GM12878 (cell line): ENCODE results near the gene COX10. TPM values are rescaled to one million over a fixed set of nuclear protein-coding genes. Genes with fewer than 3 reads are reported as not detected.

ENCODE experiments used
- ATAC-seq: fragments of 200-7000 bp; cut with Tn5 transposase; 3 replicates; pipeline ENCODE4 v1.9.1; 2020; ENCODE audit warnings: mild to moderate bottlenecking, moderate library complexity
- BruUV-seq: library from RNA; stranded (reverse); fragments of 400-500 nt; replicated peaks from 2 replicates; lab custom pipeline; 2021; lab: Mats Ljungman, UMichigan
- CTCF ChIA-PET: fragments of 300-600 bp; sonication (Branson Sonifier 250); formaldehyde crosslinking; extraction: SDS; loops from one replicate; lab custom pipeline; 2021; ENCODE audit warnings: inconsistent platforms; lab: Yijun Ruan, JAX
- POLR2A ChIA-PET: fragments of 350-600 bp; formaldehyde crosslinking; extraction: SDS; loops from one replicate; lab custom pipeline; 2021; ENCODE audit warnings: inconsistent platforms; lab: Charles Lee
- RAD21 ChIA-PET: fragments of 300-600 bp; sonication (Branson Sonifier 250); formaldehyde crosslinking; loops from one replicate; lab custom pipeline; 2023; ENCODE audit warnings: antibody characterized with exemption; ENCODE audit not compliant: unreplicated experiment; lab: Charles Lee
- SMC1A ChIA-PET: fragments of 300-600 bp; sonication (Branson Sonifier 250); formaldehyde crosslinking; loops from one replicate; lab custom pipeline; 2023; ENCODE audit not compliant: unreplicated experiment, uncharacterized antibody; lab: Charles Lee
- DNase-seq: peaks from one replicate; pipeline ENCODE4 v3.0.0-alpha.2; 2011; ENCODE audit warnings: low read depth, low spot score
- FAIRE-seq: peaks from 3 replicates; lab custom pipeline; 2011; peaks lifted over from hg19 to GRCh38; lab: Jason Lieb, UNC
- H2AFZ ChIP-seq: 2 replicates; pipeline ENCODE4 v1.6.0; 2011; ENCODE audit warnings: low read depth, low read length, control low read depth; ENCODE audit not compliant: control insufficient read depth
- H3K27ac ChIP-seq: 2 replicates; pipeline ENCODE4 v1.5.1; 2011; ENCODE audit warnings: control low read depth; ENCODE audit not compliant: control insufficient read depth, insufficient read depth
- H3K27me3 ChIP-seq, 2 experiments: replicated peaks in 1 of 2; 2 replicates each; pipeline versions ENCODE4 v1.6.0 to v1.6.1; 2011; ENCODE audit warnings: low read length in 1 of 2; ENCODE audit not compliant: control insufficient read depth in 2 of 2, insufficient read depth in 2 of 2
- H3K36me3 ChIP-seq, 2 experiments: 2 replicates each; pipeline ENCODE4 v1.5.1; 2011; ENCODE audit warnings: low read length in 1 of 2; ENCODE audit not compliant: control insufficient read depth in 2 of 2, insufficient read depth in 2 of 2
- H3K4me1 ChIP-seq: 2 replicates; pipeline ENCODE4 v1.6.1; 2011; ENCODE audit warnings: mild to moderate bottlenecking, low read length, moderate library complexity, mixed read lengths; ENCODE audit not compliant: control insufficient read depth, insufficient read depth
- H3K4me2 ChIP-seq: 2 replicates; pipeline ENCODE4 v1.6.0; 2011; ENCODE audit warnings: control low read depth; ENCODE audit not compliant: control insufficient read depth, insufficient read depth
- H3K4me3 ChIP-seq: fragments of 200-600 bp; sonication (generic); 2 replicates; pipeline ENCODE4 v1.5.1; 2016
- H3K79me2 ChIP-seq: 2 replicates; pipeline ENCODE4 v1.6.0; 2011; ENCODE audit warnings: low read length; ENCODE audit not compliant: control insufficient read depth, insufficient read depth
- H3K9ac ChIP-seq: 2 replicates; pipeline ENCODE4 v1.8.0; 2011; ENCODE audit warnings: low read length, control low read depth, mixed read lengths; ENCODE audit not compliant: control insufficient read depth, insufficient read depth
- H3K9me3 ChIP-seq: replicated peaks from 3 replicates; pipeline ENCODE4 v1.5.1; 2011; ENCODE audit warnings: mild to moderate bottlenecking, low read length; ENCODE audit not compliant: control insufficient read depth, insufficient read depth
- H4K20me1 ChIP-seq: 2 replicates; pipeline ENCODE4 v1.6.0; 2011; ENCODE audit not compliant: control insufficient read depth, insufficient read depth
- BCL3 ChIP-seq: IDR thresholded peaks from 2 replicates; pipeline ENCODE4 v1.6.1; 2011; ENCODE audit warnings: borderline replicate concordance, low read depth, mild to moderate bottlenecking, moderate library complexity, low read length; ENCODE audit not compliant: insufficient read depth, poor library complexity, severe bottlenecking
- GABPA ChIP-seq: IDR thresholded peaks from 2 replicates; pipeline ENCODE4 v1.6.1; 2014; ENCODE audit warnings: antibody characterized with exemption, low read depth, mild to moderate bottlenecking, inconsistent platforms
- NFYB ChIP-seq: IDR thresholded peaks from 2 replicates; pipeline ENCODE4 v1.6.1; 2011; ENCODE audit warnings: low read depth, mild to moderate bottlenecking, low read length, improper control_type of control experiment, moderate library complexity; ENCODE audit not compliant: insufficient read depth
- NRF1 ChIP-seq: conservative IDR thresholded peaks from 2 replicates; pipeline ENCODE4 v1.6.1; 2011; ENCODE audit warnings: mild to moderate bottlenecking, low read depth, low read length, improper control_type of control experiment
- RELA ChIP-seq: fragments of 450-650 bp; IDR thresholded peaks from 2 replicates; pipeline ENCODE4 v1.8.0; 2014; ENCODE audit warnings: borderline replicate concordance; ENCODE audit not compliant: partially characterized antibody
- SIN3A ChIP-seq: IDR thresholded peaks from 2 replicates; pipeline ENCODE4 v1.6.1; 2012; ENCODE audit warnings: low read depth, low read length, improper control_type of control experiment
- YY1 ChIP-seq: IDR thresholded peaks from 2 replicates; pipeline ENCODE4 v1.6.1; 2011; ENCODE audit warnings: low read depth, mild to moderate bottlenecking, low read length
- ZNF24 ChIP-seq: fragments of 450-650 bp; IDR thresholded peaks from 2 replicates; pipeline ENCODE4 v1.6.1; 2017; ENCODE audit warnings: antibody characterized with exemption, mild to moderate bottlenecking
- WGBS: methylation state at CpG from one replicate; pipeline ENCODE4 v1.1.6; 2016; ENCODE audit warnings: low lambda C conversion rate; ENCODE audit not compliant: insufficient replicate concordance, insufficient coverage; ENCODE audit errors: missing lambda C conversion rate; 5-methylcytosine and 5-hydroxymethylcytosine counted together
- in situ Hi-C: fragments of 300-500 bp; cut with MboI; formaldehyde crosslinking; loops from 9 replicates; pipeline ENCODE4 v1.14.3; 2018; ENCODE audit warnings: mixed read lengths
- intact Hi-C: fragments of 100-400 bp; cut with micrococcal nuclease; formaldehyde crosslinking; loops from one replicate; pipeline ENCODE4 v1.14.2; 2022; ENCODE audit not compliant: unreplicated experiment
- polyA plus RNA-seq, 11 experiments: library from polyadenylated mRNA; depleted of rRNA in 4 of 11; unstranded in 6 of 11; stranded (reverse) in 5 of 11; fragments of >200 nt; fragmentation: Nextera tagmentation in 4 of 11; fragmentation: Illumina TruSeq in 1 of 11; extraction: Ambion mirVana in 4 of 11; extraction: Trizol in 1 of 11; gene quantifications; 1 replicate in 1 of 11; 2 replicates in 10 of 11; pipeline versions ENCODE4 v1.2.1 to v1.2.3, GENCODE V29; 2011 to 2016; ENCODE audit warnings: inconsistent platforms in 2 of 11, missing spikeins in 2 of 11, low read depth in 1 of 11
- total RNA-seq, 4 experiments: library from RNA; depleted of rRNA in 3 of 4; stranded (reverse); fragments of >200 nt in 3 of 4; fragmentation: Illumina TruSeq in 1 of 4; extraction: Trizol in 1 of 4; gene quantifications; 2 replicates each; pipeline versions ENCODE4 v1.2.1 to v1.2.3, GENCODE V29; 2013 to 2021
- TF ChIP-seq, protein P1 (sequence below): fragments of 450-650 bp; IDR thresholded peaks from 2 replicates; pipeline ENCODE4 v1.6.1; 2017; ENCODE audit warnings: mild to moderate bottlenecking, low read depth, inconsistent platforms; ENCODE audit not compliant: poor library complexity, severe bottlenecking

Gene COX10
- total and polyA plus RNA-seq, 10 of the 15 experiments (the other 5 are each of a cell fraction or from before 2014, with no cell fraction given), result 9.6 to 29.4 (median 21.3) TPM

- TF ChIP-seq, protein P1, sequence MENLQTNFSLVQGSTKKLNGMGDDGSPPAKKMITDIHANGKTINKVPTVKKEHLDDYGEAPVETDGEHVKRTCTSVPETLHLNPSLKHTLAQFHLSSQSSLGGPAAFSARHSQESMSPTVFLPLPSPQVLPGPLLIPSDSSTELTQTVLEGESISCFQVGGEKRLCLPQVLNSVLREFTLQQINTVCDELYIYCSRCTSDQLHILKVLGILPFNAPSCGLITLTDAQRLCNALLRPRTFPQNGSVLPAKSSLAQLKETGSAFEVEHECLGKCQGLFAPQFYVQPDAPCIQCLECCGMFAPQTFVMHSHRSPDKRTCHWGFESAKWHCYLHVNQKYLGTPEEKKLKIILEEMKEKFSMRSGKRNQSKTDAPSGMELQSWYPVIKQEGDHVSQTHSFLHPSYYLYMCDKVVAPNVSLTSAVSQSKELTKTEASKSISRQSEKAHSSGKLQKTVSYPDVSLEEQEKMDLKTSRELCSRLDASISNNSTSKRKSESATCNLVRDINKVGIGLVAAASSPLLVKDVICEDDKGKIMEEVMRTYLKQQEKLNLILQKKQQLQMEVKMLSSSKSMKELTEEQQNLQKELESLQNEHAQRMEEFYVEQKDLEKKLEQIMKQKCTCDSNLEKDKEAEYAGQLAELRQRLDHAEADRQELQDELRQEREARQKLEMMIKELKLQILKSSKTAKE, result no peak
- Histone ChIP-seq H2AFZ (no peak overlapping the region), H3K4me2 (no peak overlapping the region), H4K20me1 (no peaks in the 10 kb centered on the region), H3K9ac (no peak overlapping the region), H3K79me2 (no peaks in the 10 kb centered on the region), H3K9me3 (no peaks in the 10 kb centered on the region), H3K27ac (no peak overlapping the region), H3K4me1 (no peaks in the 10 kb centered on the region), H3K4me3 (no peak overlapping the region), H3K36me3 (peaks cover 0 to 12% of the 10 kb centered on the region in 2 experiments; a peak in 1 of 4 replicates), H3K27me3 (no peaks in the 10 kb centered on the region)
- ChIA-PET CTCF (interaction anchor here (1.5 kb wide), 1 partner anchor 10 kb away, joined by 5 read pairs; no protein-coding TSS in a partner anchor), POLR2A (no interaction called here), SMC1A (interaction anchor here (1.2 kb wide), 1 partner anchor 21 kb away, joined by 3 read pairs; no protein-coding TSS in a partner anchor), RAD21 (no interaction called here)
- no TSS peak for BruUV-seq
- DNase-seq, result no peak
- ATAC-seq, result no peak
- intact Hi-C loops (no loop called here), in situ Hi-C loops (no loop called here)
- 97% methylated on average over 3 of the region's 3 CpGs for WGBS
- no peak for FAIRE-seq
Observed at GRCh38 chr17:14032234-14032633, 37.1 kb upstream of the COX10 start.

GRCh38 chr17:14033166-14033565, 36.1 kb upstream of the COX10 start:
- H3K9me3 ChIP-seq, result no peaks in the 10 kb centered on the region
- TSS peak; percentile 14 for BruUV-seq
- FAIRE-seq (no peak), DNase-seq (no peak), ATAC-seq (no peak)
- WGBS, result 88% methylated on average over 4 of the region's 4 CpGs
- ChIA-PET CTCF (interaction anchor here (1.5 kb wide), 1 partner anchor 9 kb away, joined by 5 read pairs; no protein-coding TSS in a partner anchor), RAD21 (no interaction called here), POLR2A (no interaction called here), SMC1A (interaction anchor here (0.6 to 0.7 kb wide), 2 partner anchors 104 to 555 kb away, joined by 3 to 4 read pairs; no protein-coding TSS in a partner anchor)
- no peak overlapping the region for H2AFZ ChIP-seq
- no peaks in the 10 kb centered on the region for H3K79me2 ChIP-seq
- no peaks in the 10 kb centered on the region for H3K4me1 ChIP-seq
- no peaks in the 10 kb centered on the region for H4K20me1 ChIP-seq
- no peak overlapping the region for H3K4me2 ChIP-seq
- intact Hi-C loops, result no loop called here
- peaks cover 0 to 12% of the 10 kb centered on the region in 2 experiments; a peak in 1 of 4 replicates for H3K36me3 ChIP-seq
- H3K27me3 ChIP-seq, result no peaks in the 10 kb centered on the region
- no peak overlapping the region for H3K4me3 ChIP-seq
- in situ Hi-C loops, result no loop called here
- no peak overlapping the region for H3K9ac ChIP-seq
- no peak overlapping the region for H3K27ac ChIP-seq
- TF ChIP-seq BCL3 (no peak), YY1 (no peak), GABPA (no peak), SIN3A (no peak), ZNF24 (no peak), RELA (no peak), NFYB (no peak), NRF1 (no peak)
